Loucy (cell line): ENCODE results near the gene TMEM163.

Experiments used
- H2AFZ ChIP-seq: fragments of 200-600 bp; sonication (generic); 2 replicates; pipeline ENCODE4 v1.6.0; 2016; ENCODE audit warnings: antibody characterized with exemption, mild to moderate bottlenecking, low read length, moderate library complexity
- H3F3A ChIP-seq: fragments of 200-600 bp; 2 replicates; pipeline ENCODE4 v1.6.0; 2016; ENCODE audit warnings: antibody characterized with exemption, low read depth, mild to moderate bottlenecking
- H3K27me3 ChIP-seq: fragments of 200-600 bp; sonication (generic); 2 replicates; pipeline ENCODE4 v1.6.1; 2014; ENCODE audit warnings: low read length, mild to moderate bottlenecking; ENCODE audit not compliant: insufficient read depth, poor library complexity, severe bottlenecking
- H3K36me3 ChIP-seq: fragments of 200-600 bp; sonication (generic); 2 replicates; pipeline ENCODE4 v1.6.1; 2016; ENCODE audit warnings: low read length; ENCODE audit not compliant: insufficient read depth
- H3K4me1 ChIP-seq: fragments of 200-600 bp; sonication (generic); 2 replicates; pipeline ENCODE4 v1.5.1; 2014; ENCODE audit warnings: low read length, mild to moderate bottlenecking; ENCODE audit not compliant: insufficient read depth, poor library complexity, severe bottlenecking
- H3K4me2 ChIP-seq: fragments of 200-600 bp; sonication (generic); 2 replicates; pipeline ENCODE4 v1.6.0; 2014; ENCODE audit warnings: antibody characterized with exemption, low read length, low read depth, mild to moderate bottlenecking; ENCODE audit not compliant: poor library complexity, severe bottlenecking
- H3K4me3 ChIP-seq: fragments of 200-600 bp; sonication (generic); 2 replicates; pipeline ENCODE4 v1.5.1; 2014; ENCODE audit warnings: low read length, mild to moderate bottlenecking, mixed read lengths; ENCODE audit not compliant: poor library complexity, severe bottlenecking
- H3K79me2 ChIP-seq: fragments of 200-600 bp; sonication (generic); 2 replicates; pipeline ENCODE4 v1.6.1; 2014; ENCODE audit warnings: low read length; ENCODE audit not compliant: insufficient read depth
- H3K9ac ChIP-seq: fragments of 200-600 bp; sonication (generic); 2 replicates; pipeline ENCODE4 v1.6.0; 2014; ENCODE audit warnings: mild to moderate bottlenecking, low read depth, low read length, moderate library complexity; ENCODE audit not compliant: poor library complexity, severe bottlenecking
- H3K9me2 ChIP-seq: fragments of 200-600 bp; sonication (generic); replicated peaks from 2 replicates; pipeline ENCODE4 v1.6.1; 2016; ENCODE audit warnings: low read depth, low read length, mixed read lengths
- H3K9me3 ChIP-seq: fragments of 200-600 bp; sonication (generic); 2 replicates; pipeline ENCODE4 v1.6.1; 2014; ENCODE audit warnings: mild to moderate bottlenecking, antibody characterized with exemption, low read length, low read depth; ENCODE audit not compliant: insufficient read depth
- H4K20me1 ChIP-seq: fragments of 200-600 bp; sonication (generic); 2 replicates; pipeline ENCODE4 v1.6.0; 2014; ENCODE audit warnings: antibody characterized with exemption, low read length, mild to moderate bottlenecking; ENCODE audit not compliant: insufficient read depth, poor library complexity, severe bottlenecking
- CTCF ChIP-seq: fragments of 200-600 bp; sonication (generic); conservative IDR thresholded peaks from 2 replicates; pipeline ENCODE4 v1.5.1; 2014; ENCODE audit warnings: mild to moderate bottlenecking, antibody characterized with exemption, low read length
- EZH2phosphoT487 ChIP-seq: fragments of 200-600 bp; IDR thresholded peaks from 2 replicates; pipeline ENCODE4 v1.6.1; 2018; ENCODE audit warnings: antibody characterized with exemption, mild to moderate bottlenecking, moderate library complexity, borderline replicate concordance

TMEM163 gene

GRCh38 chr2:134721596-134721995 lies 2.8 kb upstream of the TMEM163 start:
- Histone ChIP-seq H3F3A (no peaks in the 10 kb centered on the region), H3K79me2 (no peaks in the 10 kb centered on the region), H3K4me3 (no peak overlapping the region), H3K9me3 (no peaks in the 10 kb centered on the region), H2AFZ (no peak overlapping the region), H3K9me2 (no peaks in the 10 kb centered on the region), H3K36me3 (no peaks in the 10 kb centered on the region), H3K4me1 (no peaks in the 10 kb centered on the region), H3K27me3 (peaks cover 15% of the 10 kb centered on the region), H3K4me2 (no peak overlapping the region), H4K20me1 (no peaks in the 10 kb centered on the region), H3K9ac (no peak overlapping the region)
- no peak for TF ChIP-seq EZH2phosphoT487
- no peak for TF ChIP-seq CTCF

- Histone ChIP-seq H3K79me2 (no peaks in the 10 kb centered on the region), H3K4me1 (peaks cover 19% of the 10 kb centered on the region), H3K4me2 (no peak overlapping the region), H2AFZ (no peak overlapping the region), H3K9ac (no peak overlapping the region), H3K9me3 (no peaks in the 10 kb centered on the region), H3K27me3 (peaks cover 15% of the 10 kb centered on the region), H3F3A (no peaks in the 10 kb centered on the region), H4K20me1 (no peaks in the 10 kb centered on the region), H3K9me2 (no peaks in the 10 kb centered on the region), H3K36me3 (no peaks in the 10 kb centered on the region), H3K4me3 (no peak overlapping the region)
- no peak for TF ChIP-seq CTCF
Measured at GRCh38 chr2:134718023-134718816, 580 bp downstream of the TMEM163 start.

GRCh38 chr2:134717286-134718022 lies 1.3 kb downstream of the TMEM163 start:
- TF ChIP-seq EZH2phosphoT487 (no peak), CTCF (no peak)
- Histone ChIP-seq H3K79me2 (no peaks in the 10 kb centered on the region), H3K9me2 (no peaks in the 10 kb centered on the region), H3K27me3 (peaks cover 15% of the 10 kb centered on the region), H4K20me1 (no peaks in the 10 kb centered on the region), H2AFZ (no peak overlapping the region), H3K9me3 (no peaks in the 10 kb centered on the region), H3K36me3 (no peaks in the 10 kb centered on the region), H3K4me2 (no peak overlapping the region), H3K9ac (no peak overlapping the region), H3K4me3 (no peak overlapping the region), H3F3A (no peaks in the 10 kb centered on the region), H3K4me1 (peaks cover 21% of the 10 kb centered on the region)
